WI38 (cell line): Measurements from ENCODE around the gene CASP7.

ENCODE experiments used
- H3K4me3 ChIP-seq: 2 replicates; pipeline ENCODE4 v1.5.1; 2011; ENCODE audit warnings: low read depth, mild to moderate bottlenecking, control low read depth, low read length
- CTCF ChIP-seq: IDR thresholded peaks from 2 replicates; pipeline ENCODE4 v1.5.1; 2012; ENCODE audit warnings: low read depth, mild to moderate bottlenecking, control low read depth, low read length

The CASP7 gene

DNA sequence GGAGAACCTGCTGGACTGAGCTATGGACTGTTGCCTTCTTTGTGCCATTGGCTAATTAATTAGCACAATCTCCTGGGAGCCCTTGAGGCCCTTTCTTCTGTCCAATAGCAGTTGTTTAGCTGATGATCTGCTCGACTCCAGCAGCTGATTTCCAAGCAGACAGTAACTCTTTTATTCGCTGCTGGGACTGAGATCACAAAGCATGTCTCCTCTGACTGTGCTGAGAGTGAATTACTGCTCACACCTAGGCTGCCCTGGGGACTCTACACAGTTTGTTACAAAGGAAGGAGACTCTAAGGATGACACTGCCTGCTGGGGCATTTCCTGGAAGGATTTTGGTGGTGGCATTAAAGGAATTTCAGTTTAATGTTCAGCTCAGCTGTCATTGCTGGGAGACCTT is 31.4 kb downstream of the CASP7 start:
- no peak overlapping the region for H3K4me3 ChIP-seq
- no peak for TF ChIP-seq CTCF

DNA sequence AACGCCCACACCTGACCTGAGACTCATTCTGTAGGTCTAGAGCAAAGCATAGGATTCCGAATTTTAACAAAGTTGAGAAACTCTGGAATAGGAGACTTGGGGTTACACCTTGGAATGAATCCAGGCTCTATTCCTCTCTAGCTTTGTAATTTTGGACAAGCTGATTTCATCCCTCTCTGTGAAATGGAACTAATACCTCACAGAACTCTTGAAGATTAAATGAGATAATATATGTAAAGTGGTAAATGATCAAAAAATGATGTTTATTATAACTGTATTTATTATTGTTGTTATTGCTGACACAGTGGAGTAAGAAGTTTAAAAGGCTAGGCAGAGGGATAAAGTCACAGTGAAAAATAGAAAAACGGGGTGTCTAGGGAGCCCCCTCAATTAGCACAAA is 32.3 kb downstream of the CASP7 start:
- no peak overlapping the region for H3K4me3 ChIP-seq
- TF ChIP-seq CTCF: no peak

- H3K4me3 ChIP-seq: no peak overlapping the region
- no peak for TF ChIP-seq CTCF
Measured at GRCh38 chr10:113712755-113713639, 33.3 kb downstream of the CASP7 start.

DNA sequence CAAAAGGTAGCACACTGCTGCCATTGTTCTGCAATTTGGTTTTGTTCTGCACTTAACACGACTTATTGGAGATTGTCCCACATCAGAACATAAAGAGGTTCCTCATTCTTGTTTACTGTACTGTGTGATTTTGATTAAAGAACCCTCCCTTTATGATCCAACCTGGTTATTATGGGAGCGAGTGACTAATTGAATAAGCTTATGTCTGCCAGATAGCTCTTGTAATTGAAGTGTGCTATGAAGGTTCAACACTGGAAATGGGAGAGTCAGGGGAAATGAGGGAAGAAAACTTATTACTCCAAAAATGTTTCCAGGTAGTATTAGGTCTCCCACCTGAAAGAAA is 33.9 kb downstream of the CASP7 start:
- TF ChIP-seq CTCF: no peak
- H3K4me3 ChIP-seq: no peak overlapping the region

DNA sequence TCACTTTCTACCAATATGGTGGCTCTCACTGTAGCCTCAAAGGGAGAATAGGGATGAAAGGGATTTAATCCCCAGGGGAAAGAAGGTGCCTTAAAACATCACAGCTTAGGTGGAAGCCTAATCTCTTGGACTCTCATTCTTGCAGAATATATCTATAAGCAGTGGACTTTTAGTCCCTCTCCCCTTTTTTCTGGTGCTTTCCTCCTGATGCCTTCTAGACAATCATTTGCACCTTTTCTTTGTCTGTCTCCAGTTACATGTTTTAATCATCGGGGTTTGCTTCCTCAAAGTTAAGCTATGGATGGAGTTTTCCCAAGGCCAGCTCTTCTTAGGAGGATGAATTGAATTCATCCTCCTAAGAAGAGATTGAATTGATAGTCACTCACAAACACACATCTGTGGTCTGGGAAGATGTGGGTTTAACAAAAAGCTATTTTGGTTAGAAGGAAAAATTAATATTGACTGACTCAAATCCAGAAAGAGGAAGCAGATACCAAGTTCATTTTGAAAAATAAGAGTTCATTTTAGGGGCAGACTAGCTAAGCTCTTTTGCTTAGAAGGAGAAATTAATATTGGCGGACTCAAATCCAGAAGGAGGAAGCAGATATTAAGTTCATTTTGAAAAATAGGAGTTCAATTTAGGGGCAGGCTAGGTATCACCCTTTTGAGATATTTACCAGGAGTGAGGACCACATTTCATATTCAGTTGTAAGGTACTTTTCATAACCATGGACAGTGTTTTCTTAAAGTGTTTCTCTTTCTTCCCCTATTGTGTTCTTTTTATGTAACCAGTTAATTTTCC is 36.6 kb downstream of the CASP7 start:
- no peak for TF ChIP-seq CTCF
- no peak overlapping the region for H3K4me3 ChIP-seq

DNA sequence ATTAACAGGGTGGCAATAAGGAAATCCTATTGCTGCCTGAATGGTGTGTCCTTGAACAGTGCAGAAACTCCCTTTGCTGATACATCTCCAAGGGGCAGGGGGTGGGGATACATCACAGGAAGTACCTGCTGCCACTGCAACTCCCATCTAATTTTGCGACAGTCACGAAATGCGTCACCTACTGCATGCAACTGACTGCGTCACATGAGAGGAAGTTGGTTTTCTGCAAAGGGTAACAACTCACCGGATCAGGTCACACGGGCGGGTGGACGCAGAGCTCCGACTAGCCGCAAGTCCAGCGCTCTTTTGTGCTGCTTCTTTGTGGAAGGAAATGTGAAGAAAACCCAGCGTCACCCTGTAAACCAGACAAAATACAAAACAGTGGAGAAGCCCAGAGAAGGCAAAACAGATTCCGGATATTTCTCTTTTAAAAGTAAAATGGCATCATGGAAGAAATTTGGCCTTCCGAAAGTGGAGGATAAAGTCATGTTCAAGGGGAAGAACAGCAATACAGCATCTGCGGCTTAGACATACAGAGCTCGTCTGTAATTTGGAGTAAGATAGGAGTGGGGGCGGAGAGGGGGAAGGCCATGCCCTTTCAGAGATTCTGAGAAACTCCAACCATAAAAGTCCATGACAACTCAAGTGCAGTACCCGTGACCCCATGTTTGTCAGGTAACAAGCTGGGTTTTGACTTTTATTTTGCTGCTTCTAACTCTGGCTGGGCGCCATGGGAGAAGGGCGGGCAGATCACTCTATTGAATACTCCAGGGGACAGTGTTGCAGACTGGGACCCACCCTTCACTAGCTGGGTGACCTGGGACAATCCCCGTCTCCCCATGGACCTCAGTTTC is 39.5 kb downstream of the CASP7 start:
- H3K4me3 ChIP-seq: no peak overlapping the region
- TF ChIP-seq CTCF: no peak

DNA sequence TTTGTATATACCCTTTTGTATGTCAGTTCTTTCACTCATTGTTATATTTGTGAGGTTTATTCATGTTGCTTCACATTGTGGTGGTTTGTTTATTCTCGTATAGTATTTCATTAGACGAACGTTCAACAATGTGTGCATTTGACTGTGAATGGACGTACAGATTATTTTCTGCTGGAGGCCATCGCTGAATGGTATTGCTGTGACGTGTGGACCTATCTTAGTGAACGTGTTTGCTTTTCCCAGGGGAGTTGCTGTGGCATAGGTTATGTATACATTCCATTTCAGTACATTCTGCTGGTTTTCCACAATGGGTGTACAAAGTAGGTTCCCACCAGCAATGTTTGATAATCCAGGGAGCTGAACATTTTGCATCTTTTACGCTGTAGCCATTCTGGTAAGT is 40.7 kb downstream of the CASP7 start:
- no peak for TF ChIP-seq CTCF
- H3K4me3 ChIP-seq: no peak overlapping the region
